Peyer's patch (tissue), 4 donors: Measurements from ENCODE around the gene ALOX5.
"Not testable (repeated sequence)": the region's sequence is repeated elsewhere in the genome, so short reads cannot be mapped to it uniquely, and the experiment has no call there.

Experiments used
- POLR2A ChIP-seq, 2 donors: fragments of 450-650 bp; IDR thresholded peaks; one replicate each; pipeline ENCODE4 v1.5.1; 2017; ENCODE audit warnings: antibody characterized with exemption in 2 of 2, mild to moderate bottlenecking in 2 of 2, moderate library complexity in 2 of 2
- TF ChIP-seq, protein P1 (sequence below), 6 experiments: fragments of 450-650 bp in 4 of 6; fragments of 200-600 bp in 2 of 6; sonication (generic) in 1 of 6; IDR thresholded peaks; one replicate each; pipeline ENCODE4 v1.5.1; 2017 to 2019; ENCODE audit warnings: antibody characterized with exemption in 6 of 6, mild to moderate bottlenecking in 3 of 6, moderate library complexity in 1 of 6

DNA sequence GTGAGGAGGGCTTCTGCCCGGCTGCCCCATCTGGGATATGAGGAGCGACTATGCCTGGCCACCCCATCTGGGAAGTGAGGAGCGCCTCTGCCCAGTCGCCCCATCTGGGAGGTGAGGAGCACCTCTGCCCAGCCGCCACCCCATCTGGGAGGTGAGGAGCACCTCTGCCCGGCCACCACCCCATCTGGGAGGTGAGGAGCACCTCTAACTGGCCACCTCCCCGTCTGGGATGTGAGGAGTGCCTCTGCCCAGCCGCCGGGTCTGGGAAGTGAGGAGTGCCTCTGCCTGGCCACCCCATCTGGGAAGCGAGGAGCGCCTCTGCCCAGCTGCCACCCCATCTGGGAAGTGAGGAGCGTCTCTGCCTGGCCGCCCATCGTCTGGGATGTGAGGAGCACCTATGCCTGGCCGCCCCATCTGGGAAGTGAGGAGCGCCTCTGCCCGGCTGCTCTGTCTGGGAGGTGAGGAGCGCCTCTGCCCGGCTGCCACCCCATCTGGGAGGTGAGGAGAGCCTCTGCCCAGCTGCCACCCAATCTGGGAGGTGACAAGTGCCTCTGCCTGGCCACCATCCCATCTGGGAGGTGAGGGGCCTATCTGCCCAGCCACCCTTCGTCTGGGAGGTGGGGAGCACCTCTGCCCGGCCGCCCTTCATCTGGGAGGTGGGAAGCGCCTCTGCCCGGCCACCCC is 27.2 kb upstream of the ALOX5 start:
- TF ChIP-seq, protein P1, sequence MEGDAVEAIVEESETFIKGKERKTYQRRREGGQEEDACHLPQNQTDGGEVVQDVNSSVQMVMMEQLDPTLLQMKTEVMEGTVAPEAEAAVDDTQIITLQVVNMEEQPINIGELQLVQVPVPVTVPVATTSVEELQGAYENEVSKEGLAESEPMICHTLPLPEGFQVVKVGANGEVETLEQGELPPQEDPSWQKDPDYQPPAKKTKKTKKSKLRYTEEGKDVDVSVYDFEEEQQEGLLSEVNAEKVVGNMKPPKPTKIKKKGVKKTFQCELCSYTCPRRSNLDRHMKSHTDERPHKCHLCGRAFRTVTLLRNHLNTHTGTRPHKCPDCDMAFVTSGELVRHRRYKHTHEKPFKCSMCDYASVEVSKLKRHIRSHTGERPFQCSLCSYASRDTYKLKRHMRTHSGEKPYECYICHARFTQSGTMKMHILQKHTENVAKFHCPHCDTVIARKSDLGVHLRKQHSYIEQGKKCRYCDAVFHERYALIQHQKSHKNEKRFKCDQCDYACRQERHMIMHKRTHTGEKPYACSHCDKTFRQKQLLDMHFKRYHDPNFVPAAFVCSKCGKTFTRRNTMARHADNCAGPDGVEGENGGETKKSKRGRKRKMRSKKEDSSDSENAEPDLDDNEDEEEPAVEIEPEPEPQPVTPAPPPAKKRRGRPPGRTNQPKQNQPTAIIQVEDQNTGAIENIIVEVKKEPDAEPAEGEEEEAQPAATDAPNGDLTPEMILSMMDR (IDR thresholded peaks at IDR 0.05) = not testable (repeated sequence)
- not testable (repeated sequence) for TF ChIP-seq POLR2A (IDR thresholded peaks at IDR 0.05)
